Neural cell (in vitro differentiated cells): ENCODE data around the gene NOD2. TPM values are rescaled to one million over a fixed set of nuclear protein-coding genes. Genes with fewer than 3 reads are reported as not detected.

ENCODE experiments used
- H2AFZ ChIP-seq: fragments of 200-600, 300-800 bp; sonication (generic), shearing (Covaris generic); 2 replicates; pipeline ENCODE4 v1.6.0; 2014; ENCODE audit warnings: low read depth, mild to moderate bottlenecking, antibody characterized with exemption, low read length, moderate library complexity
- H3F3A ChIP-seq: fragments of 200-600 bp; shearing (Covaris generic); 2 replicates; pipeline ENCODE4 v1.6.1; 2016; ENCODE audit warnings: mild to moderate bottlenecking, moderate library complexity, mixed read lengths, antibody characterized with exemption, low read length; ENCODE audit not compliant: insufficient read depth, poor library complexity, severe bottlenecking
- H3K27ac ChIP-seq: fragments of 200-600, 300-800 bp; sonication (generic), shearing (Covaris generic); 2 replicates; pipeline ENCODE4 v1.5.1; 2014; ENCODE audit warnings: mild to moderate bottlenecking, low read length, moderate library complexity
- H3K27me3 ChIP-seq: fragments of 300-800, 200-600 bp; sonication (generic), shearing (Covaris generic); 2 replicates; pipeline ENCODE4 v1.6.0; 2014; ENCODE audit warnings: mild to moderate bottlenecking, low read depth, low read length, moderate library complexity; ENCODE audit not compliant: insufficient read depth
- H3K36me3 ChIP-seq: fragments of 300-800, 200-600 bp; sonication (generic), shearing (Covaris generic); 2 replicates; pipeline ENCODE4 v1.5.1; 2014; ENCODE audit warnings: mild to moderate bottlenecking, antibody characterized with exemption, low read length, moderate library complexity; ENCODE audit not compliant: insufficient read depth
- H3K4me2 ChIP-seq: fragments of 300-800, 200-600 bp; sonication (generic), shearing (Covaris generic); 2 replicates; pipeline ENCODE4 v1.6.0; 2014; ENCODE audit warnings: mild to moderate bottlenecking, low read length
- H3K4me3 ChIP-seq: fragments of 300-800, 200-600 bp; sonication (generic), shearing (Covaris generic); 2 replicates; pipeline ENCODE4 v1.5.1; 2014; ENCODE audit warnings: mild to moderate bottlenecking, low read length, moderate library complexity
- H3K79me2 ChIP-seq: fragments of 200-600 bp; shearing (Covaris generic); replicated peaks from 2 replicates; pipeline ENCODE4 v1.6.0; 2014; ENCODE audit warnings: mild to moderate bottlenecking, low read length, moderate library complexity; ENCODE audit not compliant: insufficient read depth
- H3K9ac ChIP-seq: fragments of 300-800, 200-600 bp; sonication (generic), shearing (Covaris generic); 2 replicates; pipeline ENCODE4 v1.6.1; 2016; ENCODE audit warnings: mild to moderate bottlenecking, low read length, mixed read lengths
- H3K9me2 ChIP-seq: fragments of 200-600 bp; shearing (Covaris generic); 2 replicates; pipeline ENCODE4 v1.6.1; 2016; ENCODE audit warnings: mild to moderate bottlenecking, low read length, mixed read lengths; ENCODE audit not compliant: insufficient read depth
- H3K9me3 ChIP-seq: fragments of 200-600, 300-800 bp; sonication (generic), shearing (Covaris generic); 2 replicates; pipeline ENCODE4 v1.6.1; 2016; ENCODE audit warnings: mild to moderate bottlenecking, mixed run types, low read length, moderate library complexity, mixed read lengths
- H4K20me1 ChIP-seq: fragments of 200-600 bp; shearing (Covaris generic); 2 replicates; pipeline ENCODE4 v1.6.1; 2016; ENCODE audit warnings: mild to moderate bottlenecking, mixed run types; ENCODE audit not compliant: insufficient read depth
- CTCF ChIP-seq: fragments of 450-650 bp; IDR thresholded peaks from 2 replicates; pipeline ENCODE4 v1.5.1; 2014; ENCODE audit warnings: antibody characterized with exemption, mild to moderate bottlenecking, moderate library complexity; ENCODE audit not compliant: poor library complexity, severe bottlenecking
- EP300 ChIP-seq: fragments of 450-650 bp; conservative IDR thresholded peaks from 2 replicates; pipeline ENCODE4 v1.6.1; 2014; ENCODE audit warnings: antibody characterized with exemption, mild to moderate bottlenecking, moderate library complexity; ENCODE audit not compliant: poor library complexity, severe bottlenecking
- EZH2 ChIP-seq: fragments of 200-600, 300-800 bp; shearing (Covaris generic), sonication (generic); IDR thresholded peaks from 2 replicates; pipeline ENCODE4 v1.6.1; 2014; ENCODE audit warnings: antibody characterized with exemption, low read length, borderline replicate concordance, mild to moderate bottlenecking; ENCODE audit not compliant: insufficient read depth, poor library complexity, severe bottlenecking
- MXI1 ChIP-seq: fragments of 450-650 bp; conservative IDR thresholded peaks from 2 replicates; pipeline ENCODE4 v1.6.1; 2014; ENCODE audit warnings: antibody characterized with exemption, mild to moderate bottlenecking; ENCODE audit not compliant: poor library complexity, severe bottlenecking
- POLR2AphosphoS5 ChIP-seq: IDR thresholded peaks from 2 replicates; pipeline ENCODE4 v1.6.1; 2012
- RAD21 ChIP-seq: fragments of 450-650 bp; conservative IDR thresholded peaks from 2 replicates; pipeline ENCODE4 v1.6.1; 2014; ENCODE audit warnings: antibody characterized with exemption, mild to moderate bottlenecking, moderate library complexity
- REST ChIP-seq: IDR thresholded peaks from 2 replicates; pipeline ENCODE4 v1.6.1; 2012; ENCODE audit warnings: borderline replicate concordance
- SMC3 ChIP-seq: fragments of 450-650 bp; conservative IDR thresholded peaks from 2 replicates; pipeline ENCODE4 v1.6.1; 2014; ENCODE audit warnings: antibody characterized with exemption, mild to moderate bottlenecking, moderate library complexity; ENCODE audit not compliant: poor library complexity
- TAF1 ChIP-seq: IDR thresholded peaks from 2 replicates; pipeline ENCODE4 v1.6.1; 2012; ENCODE audit warnings: low read depth
- polyA plus RNA-seq: library from polyadenylated mRNA; depleted of rRNA; stranded (reverse); fragments of >200 nt; gene quantifications from 2 replicates; pipeline ENCODE4 v1.2.3, GENCODE V29; 2014

The NOD2 gene
- polyA plus RNA-seq, 1 donor from 2014 or later = not detected

- H3K79me2 ChIP-seq = no peaks in the 10 kb centered on the region
- H3K9ac ChIP-seq = no peak overlapping the region
- no peaks in the 10 kb centered on the region for H4K20me1 ChIP-seq
- H3F3A ChIP-seq = no peaks in the 10 kb centered on the region
- peaks cover 6% of the 10 kb centered on the region for H3K9me3 ChIP-seq
- no peak overlapping the region for H3K4me3 ChIP-seq
- no peaks in the 10 kb centered on the region for H3K27me3 ChIP-seq
- H2AFZ ChIP-seq = no peak overlapping the region
- no peak overlapping the region for H3K27ac ChIP-seq
- H3K9me2 ChIP-seq = no peaks in the 10 kb centered on the region
- H3K4me2 ChIP-seq = no peak overlapping the region
- no peaks in the 10 kb centered on the region for H3K36me3 ChIP-seq
- TF ChIP-seq POLR2AphosphoS5 = no peak
- no peak for TF ChIP-seq RAD21
- no peak for TF ChIP-seq TAF1
- no peak for TF ChIP-seq CTCF
These were observed 9.3 kb downstream of the NOD2 start for GRCh38 chr16:50702725-50703124.

- no peaks in the 10 kb centered on the region for H3K36me3 ChIP-seq
- no peaks in the 10 kb centered on the region for H4K20me1 ChIP-seq
- H3K27ac ChIP-seq = no peak overlapping the region
- no peaks in the 10 kb centered on the region for H3F3A ChIP-seq
- no peaks in the 10 kb centered on the region for H3K79me2 ChIP-seq
- no peak overlapping the region for H3K4me3 ChIP-seq
- peaks cover 6% of the 10 kb centered on the region for H3K9me3 ChIP-seq
- H3K9me2 ChIP-seq = no peaks in the 10 kb centered on the region
- H2AFZ ChIP-seq = no peak overlapping the region
- H3K9ac ChIP-seq = no peak overlapping the region
- H3K4me2 ChIP-seq = no peak overlapping the region
- TF ChIP-seq RAD21 = no peak
- H3K27me3 ChIP-seq = no peaks in the 10 kb centered on the region
These were observed 10.8 kb downstream of the NOD2 start for GRCh38 chr16:50704245-50704644.

GRCh38 chr16:50705436-50706110, 12.2 kb downstream of the NOD2 start:
- H3K36me3 ChIP-seq = no peaks in the 10 kb centered on the region
- no peaks in the 10 kb centered on the region for H4K20me1 ChIP-seq
- H3K4me2 ChIP-seq = no peak overlapping the region
- no peaks in the 10 kb centered on the region for H3F3A ChIP-seq
- H3K9me3 ChIP-seq = peaks cover 6% of the 10 kb centered on the region
- no peak for TF ChIP-seq MXI1
- no peak for TF ChIP-seq RAD21
- TF ChIP-seq EZH2 = no peak
- TF ChIP-seq TAF1 = no peak
- TF ChIP-seq SMC3 = no peak
- no peak for TF ChIP-seq CTCF
- no peak for TF ChIP-seq REST
- no peak for TF ChIP-seq EP300
- no peak for TF ChIP-seq POLR2AphosphoS5
- H2AFZ ChIP-seq = no peak overlapping the region
- no peaks in the 10 kb centered on the region for H3K79me2 ChIP-seq
- no peak overlapping the region for H3K9ac ChIP-seq
- H3K27ac ChIP-seq = no peak overlapping the region
- no peaks in the 10 kb centered on the region for H3K27me3 ChIP-seq
- no peaks in the 10 kb centered on the region for H3K9me2 ChIP-seq
- H3K4me3 ChIP-seq = no peak overlapping the region
